GM12874 (cell line): ENCODE data around the gene KLHL6.

Experiments used
- CTCF ChIP-seq: IDR thresholded peaks from 2 replicates; pipeline ENCODE4 v1.5.1; 2011; ENCODE audit warnings: low read depth, mild to moderate bottlenecking, control low read depth, low read length, moderate library complexity; ENCODE audit not compliant: insufficient read depth

The KLHL6 gene

GRCh38 chr3:183439515-183439914 lies 116.0 kb downstream of the KLHL6 start:
- no peak for TF ChIP-seq CTCF

- no peak for TF ChIP-seq CTCF
Observed at GRCh38 chr3:183438735-183439134, 116.8 kb downstream of the KLHL6 start.

- TF ChIP-seq CTCF: no peak
Observed at GRCh38 chr3:183437666-183438564, 117.6 kb downstream of the KLHL6 start.
